Endothelial cell of umbilical vein (primary cell): ENCODE results near the gene TSPAN18. TPM values are rescaled to one million over a fixed set of nuclear protein-coding genes. Genes with fewer than 3 reads are reported as not detected.

Experiments
- BruUV-seq: library from RNA; stranded (reverse); fragments of 400-500 nt; replicated peaks from 2 replicates; lab custom pipeline; 2021; lab: Mats Ljungman, UMichigan
- CTCF ChIA-PET: fragments of 300-600, 350-600 bp; sonication (Branson Sonifier 250); formaldehyde crosslinking; loops from one replicate; lab custom pipeline; 2021; ENCODE audit warnings: antibody characterized with exemption, inconsistent platforms; lab: Charles Lee
- POLR2A ChIA-PET: fragments of 300-600, 350-600 bp; sonication (Branson Sonifier 250); formaldehyde crosslinking; loops from one replicate; lab custom pipeline; 2021; ENCODE audit warnings: antibody characterized with exemption, inconsistent platforms; lab: Charles Lee
- DNase-seq: peaks from one replicate; pipeline ENCODE4 v3.0.0-alpha.2; 2011; ENCODE audit warnings: low read depth, low spot score
- FAIRE-seq: peaks from 2 replicates; lab custom pipeline; 2011; peaks lifted over from hg19 to GRCh38; lab: Jason Lieb, UNC
- H2AFZ ChIP-seq: 2 replicates; pipeline ENCODE4 v1.6.0; 2012; ENCODE audit warnings: low read depth, low read length, control low read depth, inconsistent platforms
- H3K27ac ChIP-seq: 2 replicates; pipeline ENCODE4 v1.5.1; 2011; ENCODE audit warnings: low read depth, mild to moderate bottlenecking, control low read depth, low read length, moderate library complexity; ENCODE audit not compliant: insufficient read depth
- H3K27me3 ChIP-seq, 2 experiments: 2 replicates each; pipeline versions ENCODE4 v1.6.0 to v1.6.1; 2011; ENCODE audit warnings: low read length in 2 of 2, mixed read lengths in 1 of 2; ENCODE audit not compliant: control insufficient read depth in 2 of 2, insufficient read depth in 2 of 2
- H3K36me3 ChIP-seq, 2 experiments: 2 replicates in 1 of 2; 3 replicates in 1 of 2; pipeline ENCODE4 v1.5.1; 2011; ENCODE audit warnings: low read length in 2 of 2, mild to moderate bottlenecking in 1 of 2, moderate library complexity in 1 of 2; ENCODE audit not compliant: control insufficient read depth in 2 of 2, insufficient read depth in 2 of 2; ENCODE audit errors: extremely low read depth in 1 of 2
- H3K4me1 ChIP-seq: 3 replicates; pipeline ENCODE4 v1.5.1; 2011; ENCODE audit warnings: mild to moderate bottlenecking, low read length; ENCODE audit not compliant: control insufficient read depth, insufficient read depth; ENCODE audit errors: extremely low read depth
- H3K4me2 ChIP-seq: 2 replicates; pipeline ENCODE4 v1.6.1; 2011; ENCODE audit warnings: low read length, control low read depth, mixed read lengths; ENCODE audit not compliant: insufficient read depth
- H3K4me3 ChIP-seq, 3 experiments: fragments of 200-600 bp in 1 of 3; sonication (generic), shearing (Covaris generic) in 1 of 3; replicated peaks in 1 of 3; 2 replicates each; pipeline ENCODE4 v1.5.1; 2011 to 2016; ENCODE audit warnings: control low read depth in 3 of 3, low read length in 3 of 3, mild to moderate bottlenecking in 2 of 3, inconsistent platforms in 1 of 3, low read depth in 1 of 3, moderate library complexity in 1 of 3; ENCODE audit not compliant: insufficient read depth in 1 of 3
- H3K79me2 ChIP-seq: 2 replicates; pipeline ENCODE4 v1.6.0; 2012; ENCODE audit warnings: low read length, inconsistent platforms; ENCODE audit not compliant: control insufficient read depth, insufficient read depth
- H3K9ac ChIP-seq: replicated peaks from 2 replicates; pipeline ENCODE3; 2011; ENCODE audit warnings: low read length, control low read depth; ENCODE audit not compliant: insufficient read depth; ENCODE audit errors: extremely low read depth
- H3K9me1 ChIP-seq: replicated peaks from 3 replicates; pipeline ENCODE4 v1.6.0; 2011; ENCODE audit warnings: mild to moderate bottlenecking, low read length; ENCODE audit not compliant: control insufficient read depth, insufficient read depth; ENCODE audit errors: extremely low read depth
- H3K9me3 ChIP-seq: replicated peaks from 2 replicates; pipeline ENCODE4 v1.5.1; 2012; ENCODE audit warnings: low read length, inconsistent platforms; ENCODE audit not compliant: control insufficient read depth, insufficient read depth
- H4K20me1 ChIP-seq: replicated peaks from 2 replicates; pipeline ENCODE3; 2011; ENCODE audit warnings: mild to moderate bottlenecking, low read length; ENCODE audit not compliant: control insufficient read depth, insufficient read depth; ENCODE audit errors: extremely low read depth
- CTCF ChIP-seq, 2 donors: IDR thresholded peaks; 1 replicate in 1 of 2; 2 replicates in 1 of 2; pipeline ENCODE4 v1.5.1; 2011; ENCODE audit warnings: low read length in 2 of 2, mild to moderate bottlenecking in 2 of 2, moderate library complexity in 2 of 2, control low read depth in 1 of 2, inconsistent platforms in 1 of 2, low read depth in 1 of 2; ENCODE audit not compliant: insufficient read depth in 1 of 2; ENCODE audit errors: extremely low read depth in 1 of 2
- EZH2 ChIP-seq: IDR thresholded peaks from 2 replicates; pipeline ENCODE4 v1.6.1; 2012; ENCODE audit warnings: borderline replicate concordance, low read depth, mild to moderate bottlenecking, moderate library complexity, low read length, inconsistent platforms; ENCODE audit not compliant: severe bottlenecking
- JUN ChIP-seq: IDR thresholded peaks from 2 replicates; pipeline ENCODE4 v1.6.1; 2011; ENCODE audit warnings: borderline replicate concordance, low read depth; ENCODE audit not compliant: insufficient read length, insufficient read depth
- MYC ChIP-seq: IDR thresholded peaks from one replicate; pipeline ENCODE4 v1.6.1; 2011; ENCODE audit warnings: mild to moderate bottlenecking, low read depth, low read length
- POLR2A ChIP-seq: IDR thresholded peaks from 2 replicates; pipeline ENCODE4 v1.6.1; 2012; ENCODE audit warnings: low read depth, mild to moderate bottlenecking, control low read depth, low read length
- POLR2AphosphoS5 ChIP-seq: IDR thresholded peaks from 2 replicates; pipeline ENCODE4 v1.6.1; 2012; ENCODE audit warnings: low read depth, mild to moderate bottlenecking, control low read depth, low read length, moderate library complexity; ENCODE audit not compliant: insufficient read depth
- dilution Hi-C: fragments of 300-500 bp; cut with MboI; formaldehyde crosslinking; loops from one replicate; pipeline ENCODE4 v1.15.0; 2019; ENCODE audit warnings: low sequenced_read_pairs; ENCODE audit not compliant: extremely low pct_ligation_motif_present
- intact Hi-C: fragments of 100-400 bp; cut with micrococcal nuclease; formaldehyde crosslinking; loops from one replicate; pipeline ENCODE4 v1.10.0; 2022
- polyA plus RNA-seq, 4 experiments: library from polyadenylated mRNA; depleted of rRNA in 3 of 4; stranded (reverse) in 3 of 4; unstranded in 1 of 4; fragments of >200 nt; gene quantifications; 2 replicates each; pipeline versions ENCODE4 v1.2.1 to v1.2.3, GENCODE V29; 2011 to 2012; ENCODE audit warnings: missing spikeins in 1 of 4
- total RNA-seq: library from RNA; stranded (reverse); gene quantifications from 2 replicates; pipeline ENCODE4 v1.2.3, GENCODE V29; 2021
- TF ChIP-seq, protein P1 (sequence below): IDR thresholded peaks from 2 replicates; pipeline ENCODE4 v1.6.1; 2011; ENCODE audit not compliant: insufficient read depth, insufficient read length

Gene TSPAN18
- total and polyA plus RNA-seq, 2 donors (not counting 3 experiments of a cell fraction or from before 2014, with no cell fraction given) = 32.2 to 118 TPM

- H3K4me3 ChIP-seq = no peak overlapping the region
- no peak overlapping the region for H2AFZ ChIP-seq
- no peak overlapping the region for H3K27ac ChIP-seq
- H3K36me3 ChIP-seq = no peaks in the 10 kb centered on the region
- peaks cover 0 to 3% of the 10 kb centered on the region in 2 experiments for H3K27me3 ChIP-seq
- no TSS peak for BruUV-seq
- no peaks in the 10 kb centered on the region for H3K4me1 ChIP-seq
- TF ChIP-seq CTCF (IDR thresholded peaks at IDR 0.05; ENCODE audit: extremely low read depth in 1 of 2, insufficient read depth in 1 of 2, low read depth in 1 of 2, low read length in 2 of 2) = no peak
- no peak for TF ChIP-seq JUN
- TF ChIP-seq POLR2A = no peak
- TF ChIP-seq MYC = no peak
- TF ChIP-seq, protein P1, sequence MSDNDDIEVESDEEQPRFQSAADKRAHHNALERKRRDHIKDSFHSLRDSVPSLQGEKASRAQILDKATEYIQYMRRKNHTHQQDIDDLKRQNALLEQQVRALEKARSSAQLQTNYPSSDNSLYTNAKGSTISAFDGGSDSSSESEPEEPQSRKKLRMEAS = no peak
- TF ChIP-seq EZH2 = no peak
- TF ChIP-seq POLR2AphosphoS5 = no peak
- no peaks in the 10 kb centered on the region for H3K9me1 ChIP-seq
- intact Hi-C loops (no loop called here), dilution Hi-C loops (no loop called here)
- no peak overlapping the region for H3K4me2 ChIP-seq
- DNase-seq = no peak
- FAIRE-seq = no peak
- H3K9ac ChIP-seq = no peak overlapping the region
- ChIA-PET CTCF (interaction anchor here (1.0 to 1.2 kb wide), 2 partner anchors 15 to 43 kb away, joined by 3 read pairs; no protein-coding TSS in a partner anchor), POLR2A (no interaction called here)
- no peaks in the 10 kb centered on the region for H4K20me1 ChIP-seq
- H3K9me3 ChIP-seq = no peaks in the 10 kb centered on the region
- H3K79me2 ChIP-seq = no peaks in the 10 kb centered on the region
Measured at GRCh38 chr11:44970293-44970692, 243.5 kb downstream of the TSPAN18 start.
